ENCODE results near the gene PARP8. TPM values are rescaled to one million over a fixed set of nuclear protein-coding genes. Genes with fewer than 3 reads are reported as not detected.

Gene PARP8
- total RNA-seq, 1 donor from 2014 or later, result 54.6 TPM

DNA sequence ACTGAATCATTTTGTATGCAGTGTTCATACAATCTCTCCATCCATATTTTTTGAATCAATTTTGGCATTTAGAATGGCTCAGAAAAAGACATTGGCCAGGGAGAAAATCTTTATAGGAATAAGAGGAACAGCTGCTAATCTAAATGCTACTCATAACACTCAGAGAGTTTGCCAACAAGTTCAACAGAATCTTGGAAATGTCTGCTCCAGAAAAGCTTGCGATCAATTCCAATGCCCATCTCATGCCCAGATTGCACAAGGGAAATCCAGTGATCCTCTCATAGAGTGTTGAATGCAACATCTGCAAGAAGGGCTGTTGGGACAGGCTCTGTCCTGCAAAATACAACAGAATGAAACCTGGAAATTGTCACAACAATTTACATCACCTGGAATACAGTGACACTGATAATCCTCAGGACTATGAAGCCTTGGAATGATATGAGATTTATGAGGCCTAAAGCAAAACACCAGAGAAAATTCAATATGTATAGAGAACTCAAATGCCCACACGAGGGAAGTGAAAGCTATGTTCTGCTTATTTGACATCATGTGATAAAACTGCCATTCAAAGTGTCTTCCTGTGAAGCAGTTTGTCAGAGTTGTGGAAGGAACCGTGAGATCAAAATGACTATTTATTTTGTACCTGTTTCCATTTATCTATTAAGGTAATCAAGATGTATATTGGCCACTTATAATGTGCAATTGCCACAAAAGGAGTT lies 190.1 kb downstream of the PARP8 start:
- no peak for DNase-seq
- no peak overlapping the region for H3K27ac ChIP-seq
- H3K4me3 ChIP-seq, result no peak overlapping the region
- ATAC-seq, result no peak
- H3K9me3 ChIP-seq, result no peaks in the 10 kb centered on the region
- no peaks in the 10 kb centered on the region for H3K27me3 ChIP-seq (ENCODE audit: low read depth)
- no peaks in the 10 kb centered on the region for H3K4me1 ChIP-seq
- intact Hi-C loops (cut with DNase I), result no loop called here
- TF ChIP-seq, protein P1, sequence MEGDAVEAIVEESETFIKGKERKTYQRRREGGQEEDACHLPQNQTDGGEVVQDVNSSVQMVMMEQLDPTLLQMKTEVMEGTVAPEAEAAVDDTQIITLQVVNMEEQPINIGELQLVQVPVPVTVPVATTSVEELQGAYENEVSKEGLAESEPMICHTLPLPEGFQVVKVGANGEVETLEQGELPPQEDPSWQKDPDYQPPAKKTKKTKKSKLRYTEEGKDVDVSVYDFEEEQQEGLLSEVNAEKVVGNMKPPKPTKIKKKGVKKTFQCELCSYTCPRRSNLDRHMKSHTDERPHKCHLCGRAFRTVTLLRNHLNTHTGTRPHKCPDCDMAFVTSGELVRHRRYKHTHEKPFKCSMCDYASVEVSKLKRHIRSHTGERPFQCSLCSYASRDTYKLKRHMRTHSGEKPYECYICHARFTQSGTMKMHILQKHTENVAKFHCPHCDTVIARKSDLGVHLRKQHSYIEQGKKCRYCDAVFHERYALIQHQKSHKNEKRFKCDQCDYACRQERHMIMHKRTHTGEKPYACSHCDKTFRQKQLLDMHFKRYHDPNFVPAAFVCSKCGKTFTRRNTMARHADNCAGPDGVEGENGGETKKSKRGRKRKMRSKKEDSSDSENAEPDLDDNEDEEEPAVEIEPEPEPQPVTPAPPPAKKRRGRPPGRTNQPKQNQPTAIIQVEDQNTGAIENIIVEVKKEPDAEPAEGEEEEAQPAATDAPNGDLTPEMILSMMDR (IDR thresholded peaks at IDR 0.05), result no peak
- H3K36me3 ChIP-seq, result no peaks in the 10 kb centered on the region

DNA sequence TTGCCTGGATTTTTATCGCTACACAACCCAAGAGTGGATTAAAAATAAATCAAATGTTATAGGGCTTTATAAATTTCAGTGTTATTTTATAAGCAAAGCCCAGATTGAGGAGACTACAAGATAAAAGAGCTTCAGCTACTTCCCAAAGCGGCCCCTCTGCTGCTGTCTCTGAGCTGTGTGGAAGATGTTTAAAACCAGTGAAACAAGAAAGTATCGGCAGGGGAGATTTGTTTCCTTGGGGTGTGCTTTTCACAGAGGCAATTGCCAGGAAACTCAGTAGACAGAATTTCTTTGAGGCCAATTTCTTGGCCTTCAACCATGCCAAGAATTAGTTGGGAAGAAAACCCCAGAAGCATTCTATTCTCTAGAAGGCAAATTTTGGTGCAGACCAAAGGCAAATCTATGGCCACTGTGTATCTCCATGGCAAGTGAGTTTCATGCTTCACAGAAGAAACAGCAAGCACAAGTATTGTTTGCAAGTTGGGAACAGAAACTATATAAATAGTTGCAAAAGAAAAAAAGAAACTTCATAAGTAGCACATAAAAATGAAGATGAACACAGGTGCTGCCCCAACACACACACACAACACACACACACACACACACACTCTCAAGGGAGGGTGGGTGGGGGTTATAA lies 197.2 kb downstream of the PARP8 start:
- Histone ChIP-seq H3K27me3 (ENCODE audit: low read depth) (no peaks in the 10 kb centered on the region), H3K4me1 (no peaks in the 10 kb centered on the region), H3K9me3 (no peaks in the 10 kb centered on the region), H3K36me3 (no peaks in the 10 kb centered on the region), H3K27ac (no peak overlapping the region), H3K4me3 (no peak overlapping the region)
- ATAC-seq (no peak), DNase-seq (no peak)
- intact Hi-C loops (cut with DNase I), result no loop called here
- TF ChIP-seq, protein P1 (IDR thresholded peaks at IDR 0.05), result no peak

DNA sequence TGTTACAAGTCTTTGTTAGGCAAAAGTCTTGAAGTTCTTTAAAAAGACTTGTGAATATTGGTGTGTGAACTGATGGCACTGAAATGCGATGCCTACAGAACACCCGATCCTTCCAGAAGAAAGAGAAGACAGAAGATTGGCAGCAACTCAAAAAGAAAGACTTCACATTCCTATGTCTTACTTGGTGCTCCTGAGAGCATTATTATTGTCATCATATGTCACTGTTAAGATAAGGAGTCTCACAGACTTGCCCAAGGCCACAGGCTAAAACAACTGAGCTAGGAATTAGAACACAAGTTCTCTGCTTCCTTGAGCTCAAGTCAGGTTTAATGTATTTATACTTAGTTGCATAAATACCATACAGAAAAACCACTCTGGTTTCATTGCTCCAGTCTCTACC lies 198.0 kb downstream of the PARP8 start:
- TF ChIP-seq, protein P1 (IDR thresholded peaks at IDR 0.05), result no peak
- ATAC-seq, result no peak
- no peaks in the 10 kb centered on the region for H3K36me3 ChIP-seq
- intact Hi-C loops (cut with DNase I), result no loop called here
- no peaks in the 10 kb centered on the region for H3K4me1 ChIP-seq
- no peaks in the 10 kb centered on the region for H3K27me3 ChIP-seq (ENCODE audit: low read depth)
- H3K27ac ChIP-seq, result no peak overlapping the region
- no peaks in the 10 kb centered on the region for H3K9me3 ChIP-seq
- H3K4me3 ChIP-seq, result no peak overlapping the region
- no peak for DNase-seq

DNA sequence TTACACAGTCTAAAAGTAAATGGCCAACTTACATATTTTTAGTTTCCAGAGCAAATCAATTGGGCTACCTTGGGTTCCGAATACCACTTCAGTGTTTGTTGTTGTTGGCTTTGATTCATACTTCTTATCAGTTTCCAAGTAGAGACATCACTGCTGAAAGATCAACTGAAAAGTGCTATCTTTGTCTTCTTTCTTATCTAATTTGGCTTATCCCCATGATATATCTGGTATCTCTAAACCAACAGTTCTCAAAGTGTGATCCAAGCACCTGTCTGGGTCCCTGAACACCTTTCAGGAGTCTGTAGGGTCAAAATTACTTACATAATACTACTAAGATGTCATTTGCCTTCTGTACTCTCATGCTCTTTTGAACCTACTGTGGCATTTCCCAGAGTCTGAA lies 200.0 kb downstream of the PARP8 start:
- ATAC-seq (no peak), DNase-seq (no peak)
- intact Hi-C loops (cut with DNase I), result no loop called here
- TF ChIP-seq, protein P1 (IDR thresholded peaks at IDR 0.05), result no peak
- Histone ChIP-seq H3K36me3 (no peaks in the 10 kb centered on the region), H3K9me3 (no peaks in the 10 kb centered on the region), H3K4me3 (no peak overlapping the region), H3K27me3 (ENCODE audit: low read depth) (no peaks in the 10 kb centered on the region), H3K4me1 (no peaks in the 10 kb centered on the region), H3K27ac (no peak overlapping the region)

DNA sequence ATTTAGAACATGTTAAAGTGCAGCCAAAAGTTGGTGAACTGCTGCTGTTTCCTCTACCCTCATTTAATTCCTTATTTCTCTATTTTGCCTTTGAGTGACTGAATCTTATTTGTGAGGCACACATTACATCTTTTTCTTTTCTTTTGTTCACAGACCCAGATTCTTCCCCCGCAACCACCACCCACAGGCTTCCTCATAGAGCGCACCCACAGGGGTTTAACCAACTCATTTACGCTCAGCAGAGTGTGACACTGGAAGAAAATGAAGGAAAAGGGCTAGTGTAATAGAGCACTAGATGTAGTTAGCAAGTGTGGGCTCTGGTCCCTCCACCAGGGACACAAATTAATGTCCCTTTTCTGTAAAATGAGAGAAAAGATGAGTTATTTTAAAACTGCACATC lies 200.7 kb downstream of the PARP8 start:
- ATAC-seq (no peak), DNase-seq (no peak)
- Histone ChIP-seq H3K27me3 (ENCODE audit: low read depth) (no peaks in the 10 kb centered on the region), H3K4me1 (no peaks in the 10 kb centered on the region), H3K9me3 (no peaks in the 10 kb centered on the region), H3K36me3 (no peaks in the 10 kb centered on the region), H3K27ac (no peak overlapping the region), H3K4me3 (no peak overlapping the region)
- TF ChIP-seq, protein P1 (IDR thresholded peaks at IDR 0.05), result no peak
- intact Hi-C loops (cut with DNase I), result no loop called here
